GM19351 (cell line): ENCODE results near the gene CCDC7.
"Not testable (repeated sequence)": the region's sequence is repeated elsewhere in the genome, so short reads cannot be mapped to it uniquely, and the experiment has no call there.

Source experiments
- ATAC-seq: cut with Tn5 transposase; IDR thresholded peaks from one replicate; pipeline ENCODE4 v1.9.1; 2021; ENCODE audit warnings: mild to moderate bottlenecking, moderate library complexity; ENCODE audit not compliant: unreplicated experiment

CCDC7 gene

GRCh38 chr10:32445740-32446535 lies at the start of gene CCDC7:
CCDC7 (plus strand) TSS chr10:32446140; CDS start chr10:32451643, 5,503 bp downstream.
- peak; percentile 96 for ATAC-seq

DNA sequence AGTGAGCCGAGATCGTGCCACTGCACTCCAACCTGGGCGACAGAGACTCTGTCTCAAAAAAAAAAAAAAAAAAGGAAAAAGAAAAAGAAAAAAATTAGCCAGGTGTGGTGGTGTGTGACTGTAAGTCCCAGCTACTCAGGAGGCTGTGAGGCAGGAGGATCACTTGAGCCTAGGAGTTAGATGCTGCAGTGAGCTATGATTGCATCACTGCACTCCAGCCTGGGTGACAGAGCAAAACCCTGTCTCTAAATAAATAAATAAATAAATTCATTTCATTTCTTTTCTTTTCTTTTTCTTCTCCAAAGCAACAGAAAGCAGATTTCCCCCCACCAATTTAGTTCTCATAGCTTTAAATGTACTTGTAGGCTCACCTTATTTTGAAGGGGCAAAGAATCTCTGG lies 48.8 kb upstream of the CCDC7 start:
- not testable (repeated sequence) for ATAC-seq

- not testable (repeated sequence) for ATAC-seq
Observed at GRCh38 chr10:32399720-32400119, 46.2 kb upstream of the CCDC7 start.

- ATAC-seq: no peak
Observed at GRCh38 chr10:32400961-32401360, 45.0 kb upstream of the CCDC7 start.

DNA sequence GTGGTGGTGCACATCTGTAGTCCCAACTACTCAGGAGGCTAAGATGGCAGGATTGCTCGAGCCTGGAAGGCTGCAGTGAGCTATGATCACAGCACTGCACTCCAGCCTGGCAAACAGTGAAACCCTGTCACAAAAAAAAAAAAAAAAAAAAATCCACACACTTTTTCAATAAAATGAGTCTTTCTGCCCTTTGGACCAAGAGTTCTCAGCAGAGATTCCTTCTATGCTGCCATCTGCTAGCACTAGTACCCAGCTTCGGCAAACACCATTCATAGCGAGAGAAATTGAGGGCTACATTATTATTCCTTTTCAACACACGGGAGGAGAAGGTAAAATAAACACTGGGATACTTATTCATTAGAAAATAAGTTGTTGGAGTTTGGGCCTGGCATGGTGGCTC lies 43.4 kb upstream of the CCDC7 start:
- ATAC-seq: no peak

DNA sequence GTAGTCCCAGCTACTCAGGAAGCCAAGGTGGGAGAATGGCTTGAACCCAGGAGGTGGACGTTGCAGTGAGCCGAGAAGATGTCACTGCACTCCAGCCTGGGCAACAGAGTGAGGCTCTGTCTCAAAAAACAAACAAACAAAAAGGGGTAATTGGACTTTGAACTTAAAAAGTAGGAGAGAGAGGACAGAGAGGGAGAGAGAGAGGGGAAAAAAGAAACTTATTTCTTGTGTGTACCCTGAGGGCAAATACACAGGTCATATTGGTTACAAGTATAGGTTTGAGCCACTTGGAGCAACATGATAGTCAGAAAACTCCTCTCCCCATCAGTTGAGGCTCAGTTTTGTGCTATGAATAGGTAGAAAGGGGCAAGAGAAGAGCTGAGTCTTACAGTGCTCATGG lies 42.8 kb upstream of the CCDC7 start:
- no peak for ATAC-seq

- ATAC-seq: no peak
Observed at GRCh38 chr10:32408690-32409089, 37.2 kb upstream of the CCDC7 start.

- no peak for ATAC-seq
Observed at GRCh38 chr10:32409741-32410140, 36.2 kb upstream of the CCDC7 start.

DNA sequence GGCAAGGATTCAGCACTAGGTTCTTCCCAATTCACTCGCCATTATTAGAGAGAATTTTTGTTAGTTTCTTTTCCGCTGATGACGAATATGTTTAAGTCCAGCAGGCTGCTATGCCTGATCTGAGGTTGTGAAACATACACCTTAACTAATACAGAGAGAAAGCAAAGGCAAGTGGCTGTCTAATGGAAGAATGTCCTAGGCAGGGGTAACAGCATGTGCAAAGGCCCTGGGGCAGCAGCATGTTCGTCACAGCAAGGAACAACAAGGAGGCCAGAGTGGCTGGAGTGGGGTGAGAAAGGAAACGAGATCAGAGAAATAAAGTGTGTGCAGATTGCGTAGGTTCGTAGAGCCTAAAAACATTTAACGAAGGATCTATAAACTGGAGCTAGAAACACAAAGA lies 35.4 kb upstream of the CCDC7 start:
- no peak for ATAC-seq

DNA sequence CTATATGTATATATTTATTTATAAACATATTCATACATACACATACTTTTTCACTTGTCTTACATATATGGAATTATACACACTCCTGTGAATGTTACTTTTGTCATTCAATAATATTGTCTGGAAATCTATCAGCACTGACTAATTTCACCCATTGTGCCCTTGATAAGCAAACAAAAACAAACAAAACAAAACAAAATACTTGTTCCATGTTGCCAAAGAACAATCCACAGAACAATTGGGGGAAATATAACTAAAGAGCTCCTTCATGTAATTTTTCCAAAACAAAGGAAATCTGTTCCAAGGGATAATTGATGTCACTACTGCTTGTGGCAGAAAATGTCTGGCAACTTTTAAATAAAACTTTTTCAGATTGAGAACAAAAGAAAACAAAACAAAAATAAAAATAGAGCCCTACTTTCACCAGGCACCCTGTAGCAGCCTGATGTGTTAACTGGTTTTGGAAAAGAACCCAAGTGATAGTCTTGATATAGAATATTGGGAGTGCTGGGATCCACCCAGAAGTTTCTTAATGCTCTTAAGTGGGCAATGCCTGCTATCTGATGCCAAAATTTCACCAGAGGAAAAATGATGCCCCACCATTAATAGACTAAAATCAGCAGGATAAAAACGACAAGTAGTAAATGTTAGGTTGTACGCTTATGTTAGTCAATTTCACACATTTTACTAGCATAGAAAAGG lies 34.0 kb upstream of the CCDC7 start:
- no peak for ATAC-seq

- no peak for ATAC-seq
Observed at GRCh38 chr10:32412499-32412853, 33.5 kb upstream of the CCDC7 start.

DNA sequence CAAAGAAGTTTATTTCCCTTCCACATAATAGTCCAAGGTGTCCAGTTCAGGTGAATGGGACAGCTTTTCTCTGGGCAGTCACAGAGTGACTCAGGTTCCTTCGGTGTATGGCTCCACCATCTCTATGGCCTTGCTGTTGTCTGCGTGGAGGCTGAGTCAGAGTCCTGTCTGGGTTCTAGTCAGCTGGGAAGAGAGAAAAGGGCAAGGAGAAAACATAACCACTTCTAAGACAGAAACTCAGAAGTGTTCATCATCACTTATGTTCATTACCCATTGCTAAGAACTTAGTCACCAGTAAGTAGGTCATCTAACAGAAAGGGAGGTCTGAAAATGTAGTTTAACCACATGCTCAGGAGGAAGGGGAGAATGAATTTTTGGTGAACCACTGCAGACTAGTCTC lies 32.4 kb upstream of the CCDC7 start:
- ATAC-seq: no peak

DNA sequence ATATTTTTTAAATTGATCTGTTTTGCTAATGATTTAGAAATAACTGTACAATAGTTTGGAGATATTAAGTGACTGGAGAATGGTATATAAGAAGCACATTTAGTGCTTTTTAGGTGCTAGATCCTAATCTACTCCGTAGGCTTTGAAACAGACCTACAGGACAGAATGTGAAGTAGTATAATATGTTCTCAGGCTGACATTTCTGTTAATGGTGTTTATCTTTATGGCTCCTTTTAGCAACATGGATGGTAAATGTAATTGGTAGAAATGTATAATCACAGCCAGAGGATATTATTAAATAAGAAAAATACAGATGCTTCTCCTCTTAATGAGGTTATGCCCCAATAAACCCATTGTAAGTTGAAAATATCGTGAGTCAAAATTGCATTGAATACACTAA lies 30.6 kb upstream of the CCDC7 start:
- ATAC-seq: no peak

DNA sequence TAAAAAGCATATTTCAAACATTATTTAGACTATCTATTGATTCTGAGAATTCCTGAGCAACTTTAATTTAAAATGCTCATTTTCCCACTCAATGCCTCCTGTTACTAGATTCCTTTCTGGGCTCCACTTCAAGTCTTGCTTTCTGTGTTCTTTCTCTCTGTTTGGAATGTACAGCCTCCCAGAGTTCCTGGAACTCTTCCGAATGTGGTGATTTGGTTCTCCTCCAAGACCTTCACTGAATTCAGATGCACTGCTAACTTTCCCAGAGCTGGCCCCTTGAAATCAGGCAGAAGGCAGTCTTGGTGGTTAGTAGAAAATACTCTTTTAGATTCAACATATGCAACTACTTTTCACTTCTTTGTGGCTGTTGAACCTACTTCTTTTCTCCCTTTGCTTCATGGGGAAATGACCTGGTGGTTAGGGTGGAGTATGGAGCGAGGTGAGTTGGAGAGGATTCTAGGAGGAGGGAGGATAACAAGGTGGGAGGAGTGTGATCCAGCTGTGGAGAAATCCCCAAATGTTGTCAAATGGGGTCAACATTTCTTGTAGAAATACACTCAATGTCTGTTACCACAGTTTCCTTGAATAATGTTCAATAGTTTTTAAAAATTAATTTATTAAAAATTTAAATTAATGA lies 27.9 kb upstream of the CCDC7 start:
- ATAC-seq: no peak

GRCh38 chr10:32418572-32418971 lies 27.4 kb upstream of the CCDC7 start:
- ATAC-seq: no peak

GRCh38 chr10:32419615-32420014 lies 26.3 kb upstream of the CCDC7 start:
- ATAC-seq: no peak

DNA sequence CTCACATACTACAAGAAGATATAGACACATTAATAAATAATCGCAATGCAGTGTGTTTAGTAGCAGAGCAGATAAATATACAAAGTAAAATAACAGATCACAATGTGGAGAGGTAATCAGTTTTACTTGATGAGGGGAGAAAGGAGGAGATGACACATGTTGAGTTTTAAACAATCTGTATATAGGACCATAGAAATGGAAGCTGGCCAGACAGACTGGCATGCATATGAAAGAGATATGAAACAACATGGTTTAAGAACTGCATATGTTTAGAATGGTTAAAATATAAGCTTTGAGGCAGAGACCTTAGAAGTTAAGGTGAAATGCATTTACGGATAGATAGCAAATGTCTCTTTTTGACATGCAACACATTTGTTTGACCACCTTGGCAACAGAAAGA lies 19.8 kb upstream of the CCDC7 start:
- no peak for ATAC-seq

DNA sequence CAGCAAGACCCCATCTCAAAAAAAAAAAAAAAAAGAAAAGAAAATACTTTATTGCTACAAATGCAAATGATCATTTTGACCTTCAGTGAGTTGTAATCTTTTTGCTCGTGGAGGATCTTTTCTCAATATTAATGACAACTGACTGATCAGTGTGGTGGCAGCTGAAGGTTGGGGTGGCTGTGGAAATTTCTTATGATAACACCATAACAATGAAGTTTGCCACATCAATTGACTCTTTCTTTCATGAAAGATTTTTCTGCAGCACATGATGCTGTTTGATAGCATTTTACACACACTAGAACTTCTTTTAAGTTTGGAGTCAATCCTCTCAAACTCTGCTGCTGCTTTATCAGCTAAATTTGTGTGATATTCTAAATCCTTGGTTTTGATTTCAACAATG lies 12.4 kb upstream of the CCDC7 start:
- ATAC-seq: no peak

DNA sequence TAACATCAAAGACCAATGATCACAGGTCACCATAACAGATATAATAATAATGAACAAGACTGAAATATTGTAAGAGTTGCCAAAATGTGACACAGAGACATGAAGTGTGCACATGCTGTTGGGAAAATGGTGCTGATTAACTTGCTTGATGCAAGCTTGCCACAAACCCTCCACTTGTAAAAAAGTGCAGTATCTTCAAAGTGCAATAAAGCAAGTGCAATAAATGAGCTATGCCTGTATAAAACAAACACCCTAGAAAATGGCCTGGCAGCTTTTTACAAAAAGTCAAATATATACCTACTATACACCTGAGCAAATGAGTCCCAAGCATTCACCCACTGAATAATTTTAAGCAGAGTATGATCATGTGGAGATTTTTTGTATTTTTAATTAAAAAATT lies 9.7 kb upstream of the CCDC7 start:
- no peak for ATAC-seq

GRCh38 chr10:32437334-32437733 lies 8.6 kb upstream of the CCDC7 start:
- no peak for ATAC-seq

GRCh38 chr10:32445036-32445435 lies 904 bp upstream of the CCDC7 start:
- no peak for ATAC-seq
